HL-60 (cell line): ENCODE data around the gene TUBGCP3.

ENCODE experiments used
- DNase-seq, 2 experiments: peaks; one replicate each; pipeline ENCODE4 v3.0.0-alpha.2; 2010 to 2020; ENCODE audit warnings: low read depth in 1 of 2, low spot score in 1 of 2
- H3K27ac ChIP-seq: fragments of 250-450 bp; sonication (Bioruptor Pico); replicated peaks from 2 replicates; pipeline ENCODE4 v1.5.1; 2020; ENCODE audit warnings: mild to moderate bottlenecking, moderate library complexity
- H3K27me3 ChIP-seq: fragments of 250-450 bp; sonication (Bioruptor Pico); 2 replicates; pipeline ENCODE4 v1.5.1; 2021; ENCODE audit warnings: mild to moderate bottlenecking, moderate library complexity; ENCODE audit not compliant: insufficient read depth, poor library complexity, severe bottlenecking
- H3K4me3 ChIP-seq: replicated peaks from 2 replicates; pipeline ENCODE4 v1.5.1; 2011; ENCODE audit warnings: mild to moderate bottlenecking, control low read depth, low read length; ENCODE audit not compliant: insufficient read depth
- CTCF ChIP-seq: IDR thresholded peaks from one replicate; pipeline ENCODE4 v1.5.1; 2011; ENCODE audit warnings: low read length, control low read depth, inconsistent platforms; ENCODE audit not compliant: insufficient read depth
- GABPA ChIP-seq: IDR thresholded peaks from 2 replicates; pipeline ENCODE4 v1.6.1; 2012; ENCODE audit warnings: low read depth
- POLR2AphosphoS5 ChIP-seq: IDR thresholded peaks from 2 replicates; pipeline ENCODE4 v1.6.1; 2012; ENCODE audit warnings: low read depth
- REST ChIP-seq: IDR thresholded peaks from 2 replicates; pipeline ENCODE4 v1.6.1; 2012; ENCODE audit warnings: low read depth; ENCODE audit not compliant: insufficient replicate concordance
- SPI1 ChIP-seq: IDR thresholded peaks from 2 replicates; pipeline ENCODE4 v1.6.1; 2012; ENCODE audit warnings: low read depth, mild to moderate bottlenecking, borderline replicate concordance

The TUBGCP3 gene

GRCh38 chr13:112446867-112447266, 141.1 kb downstream of the TUBGCP3 start:
- TF ChIP-seq REST (no peak), CTCF (no peak), GABPA (no peak), SPI1 (no peak), POLR2AphosphoS5 (no peak)
- no peak overlapping the region for H3K27ac ChIP-seq
- DNase-seq = no peak
- peaks cover 13% of the 10 kb centered on the region for H3K27me3 ChIP-seq
- H3K4me3 ChIP-seq = no peak overlapping the region

GRCh38 chr13:112446347-112446861, 141.5 kb downstream of the TUBGCP3 start:
- H3K27me3 ChIP-seq = peaks cover 13% of the 10 kb centered on the region

More at GRCh38 chr13:112446347-112446861, 141.5 kb downstream of the TUBGCP3 start:
- Histone ChIP-seq H3K4me3 (no peak overlapping the region), H3K27ac (no peak overlapping the region)
- DNase-seq = no peak
- TF ChIP-seq GABPA (no peak), REST (no peak), CTCF (no peak), POLR2AphosphoS5 (no peak), SPI1 (no peak)
